ENCODE results near the gene EFHC1.

EFHC1 gene

GRCh38 chr6:52374247-52374646, 45.9 kb upstream of the EFHC1 start:
- Histone ChIP-seq H3K79me2 (ENCODE audit: insufficient read depth, low read length) (peaks cover 30% of the 10 kb centered on the region), H3K4me2 (ENCODE audit: low read depth, low read length, poor library complexity, severe bottlenecking) (no peak overlapping the region), H3K4me3 (ENCODE audit: insufficient read depth, low read length, poor library complexity, severe bottlenecking) (no peak overlapping the region)

DNA sequence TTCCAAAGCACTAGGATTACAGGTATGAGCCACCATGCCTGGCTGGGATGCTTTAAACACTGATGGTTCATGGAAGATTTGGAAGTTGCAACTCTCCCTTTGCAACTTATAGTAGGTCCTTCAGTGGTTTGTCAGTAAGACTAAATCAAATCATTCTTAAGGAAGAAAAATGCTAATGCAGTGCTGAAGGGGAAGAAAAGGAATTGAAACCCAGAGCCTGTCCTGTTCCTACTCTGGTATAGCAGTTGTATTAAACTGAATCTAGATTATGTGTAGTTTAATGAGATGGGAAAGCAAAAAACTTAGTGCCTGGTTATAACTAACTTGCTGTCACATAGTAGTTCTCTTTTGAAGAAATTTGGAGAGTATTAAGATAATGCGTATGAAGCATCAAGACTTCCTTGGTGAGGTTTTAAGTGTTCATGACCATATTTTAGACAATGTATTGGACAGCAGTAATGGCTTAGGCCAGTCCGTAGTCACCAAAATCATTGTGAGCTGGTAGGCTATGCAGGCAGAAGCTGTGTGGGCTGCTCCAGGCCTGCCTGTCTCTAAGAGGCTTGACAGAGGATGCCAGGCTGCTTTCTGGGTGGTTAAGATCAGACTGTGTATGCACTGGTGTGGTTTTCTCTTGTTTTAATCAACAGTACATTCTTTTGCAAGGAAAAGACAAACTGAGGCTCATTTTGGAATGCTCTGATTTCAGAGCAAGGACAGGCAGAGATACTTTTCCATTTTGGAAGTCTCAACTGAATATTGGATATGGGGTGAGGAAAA, 44.2 kb upstream of the EFHC1 start:
- H3K27ac ChIP-seq (ENCODE audit: low read depth, low read length): no peak overlapping the region
- no peaks in the 10 kb centered on the region for H3K9me3 ChIP-seq (ENCODE audit: insufficient read depth, low read length)
- peaks cover 5% of the 10 kb centered on the region; the same call in 1 of the 2 replicates for H4K20me1 ChIP-seq (ENCODE audit: low read depth, low read length)
- H3K79me2 ChIP-seq (ENCODE audit: insufficient read depth, low read length): peaks cover 24% of the 10 kb centered on the region
- H3F3A ChIP-seq (ENCODE audit: insufficient read depth): peaks cover 14% of the 10 kb centered on the region; the same call in 1 of the 2 replicates
- no peak overlapping the region for H3K4me3 ChIP-seq (ENCODE audit: insufficient read depth, low read length, poor library complexity, severe bottlenecking)
- TF ChIP-seq, protein P1, sequence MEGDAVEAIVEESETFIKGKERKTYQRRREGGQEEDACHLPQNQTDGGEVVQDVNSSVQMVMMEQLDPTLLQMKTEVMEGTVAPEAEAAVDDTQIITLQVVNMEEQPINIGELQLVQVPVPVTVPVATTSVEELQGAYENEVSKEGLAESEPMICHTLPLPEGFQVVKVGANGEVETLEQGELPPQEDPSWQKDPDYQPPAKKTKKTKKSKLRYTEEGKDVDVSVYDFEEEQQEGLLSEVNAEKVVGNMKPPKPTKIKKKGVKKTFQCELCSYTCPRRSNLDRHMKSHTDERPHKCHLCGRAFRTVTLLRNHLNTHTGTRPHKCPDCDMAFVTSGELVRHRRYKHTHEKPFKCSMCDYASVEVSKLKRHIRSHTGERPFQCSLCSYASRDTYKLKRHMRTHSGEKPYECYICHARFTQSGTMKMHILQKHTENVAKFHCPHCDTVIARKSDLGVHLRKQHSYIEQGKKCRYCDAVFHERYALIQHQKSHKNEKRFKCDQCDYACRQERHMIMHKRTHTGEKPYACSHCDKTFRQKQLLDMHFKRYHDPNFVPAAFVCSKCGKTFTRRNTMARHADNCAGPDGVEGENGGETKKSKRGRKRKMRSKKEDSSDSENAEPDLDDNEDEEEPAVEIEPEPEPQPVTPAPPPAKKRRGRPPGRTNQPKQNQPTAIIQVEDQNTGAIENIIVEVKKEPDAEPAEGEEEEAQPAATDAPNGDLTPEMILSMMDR (IDR thresholded peaks at IDR 0.05; ENCODE audit: insufficient read depth, low read length, poor library complexity, severe bottlenecking): no peak
- TF ChIP-seq EZH2phosphoT487 (conservative IDR thresholded peaks at IDR 0.05; ENCODE audit: low read length): no peak
- H2AFZ ChIP-seq (ENCODE audit: low read depth, low read length, severe bottlenecking): no peak overlapping the region
- H3K4me2 ChIP-seq (ENCODE audit: low read depth, low read length, poor library complexity, severe bottlenecking): no peak overlapping the region
- H3K9ac ChIP-seq (ENCODE audit: low read length): no peak overlapping the region
- H3K27me3 ChIP-seq (ENCODE audit: low read length): no peaks in the 10 kb centered on the region
- 0 out of 2 replicates have a peak, but pooled peaks cover 3% of the 10 kb centered on the region for H3K36me3 ChIP-seq (ENCODE audit: low read length)
- H3K9me2 ChIP-seq (replicated peaks; ENCODE audit: insufficient read depth, low read length): no peaks in the 10 kb centered on the region

More at GRCh38 chr6:52374247-52374646, 45.9 kb upstream of the EFHC1 start:
- TF ChIP-seq, protein P1 (IDR thresholded peaks at IDR 0.05; ENCODE audit: insufficient read depth, low read length, poor library complexity, severe bottlenecking): no peak
- no peak for TF ChIP-seq EZH2phosphoT487 (conservative IDR thresholded peaks at IDR 0.05; ENCODE audit: low read length)
- Histone ChIP-seq H3K9ac (ENCODE audit: low read length) (no peak overlapping the region), H4K20me1 (ENCODE audit: low read depth, low read length) (peaks cover 10% of the 10 kb centered on the region; the same call in 1 of the 2 replicates), H3K36me3 (ENCODE audit: low read length) (0 out of 2 replicates have a peak, but pooled peaks cover 5% of the 10 kb centered on the region), H2AFZ (ENCODE audit: low read depth, low read length, severe bottlenecking) (no peak overlapping the region), H3K9me2 (replicated peaks; ENCODE audit: insufficient read depth, low read length) (no peaks in the 10 kb centered on the region), H3K27ac (ENCODE audit: low read depth, low read length) (no peak overlapping the region), H3F3A (ENCODE audit: insufficient read depth) (peaks cover 14% of the 10 kb centered on the region; the same call in 1 of the 2 replicates), H3K9me3 (ENCODE audit: insufficient read depth, low read length) (no peaks in the 10 kb centered on the region), H3K27me3 (ENCODE audit: low read length) (no peaks in the 10 kb centered on the region)

- Histone ChIP-seq H3F3A (ENCODE audit: insufficient read depth) (peaks cover 14% of the 10 kb centered on the region; the same call in 1 of the 2 replicates), H2AFZ (ENCODE audit: low read depth, low read length, severe bottlenecking) (no peak overlapping the region), H3K79me2 (ENCODE audit: insufficient read depth, low read length) (peaks cover 24% of the 10 kb centered on the region), H3K9me3 (ENCODE audit: insufficient read depth, low read length) (no peaks in the 10 kb centered on the region), H3K27ac (ENCODE audit: low read depth, low read length) (no peak overlapping the region), H3K36me3 (ENCODE audit: low read length) (peaks cover 7% of the 10 kb centered on the region), H3K9ac (ENCODE audit: low read length) (no peak overlapping the region), H4K20me1 (ENCODE audit: low read depth, low read length) (peaks cover 5% of the 10 kb centered on the region; the same call in 1 of the 2 replicates), H3K9me2 (replicated peaks; ENCODE audit: insufficient read depth, low read length) (no peaks in the 10 kb centered on the region), H3K4me3 (ENCODE audit: insufficient read depth, low read length, poor library complexity, severe bottlenecking) (no peak overlapping the region), H3K4me2 (ENCODE audit: low read depth, low read length, poor library complexity, severe bottlenecking) (peak overlapping the region; percentile 24), H3K27me3 (ENCODE audit: low read length) (no peaks in the 10 kb centered on the region)
- TF ChIP-seq, protein P1 (IDR thresholded peaks at IDR 0.05; ENCODE audit: insufficient read depth, low read length, poor library complexity, severe bottlenecking): no peak
These were observed 43.4 kb upstream of the EFHC1 start for GRCh38 chr6:52376763-52377162.
